K562 (cell line): ENCODE measurements around the gene GNAQ. TPM values are rescaled to one million over a fixed set of nuclear protein-coding genes. Genes with fewer than 3 reads are reported as not detected.

Experiments used
- ATF1 ChIP-seq, 2 experiments: fragments of 450-650 bp in 1 of 2; IDR thresholded peaks; 2 replicates each; pipeline ENCODE4 v1.6.1; 2016; ENCODE audit warnings: missing compliant biosample characterization in 1 of 2, missing genetic modification characterization in 1 of 2
- CBX2 ChIP-seq: fragments of 200-600 bp; sonication (generic); IDR thresholded peaks from one replicate; pipeline ENCODE4 v1.6.1; 2012; ENCODE audit warnings: mild to moderate bottlenecking, low read length, inconsistent platforms; ENCODE audit not compliant: insufficient read depth, poor library complexity, severe bottlenecking
- CBX3 ChIP-seq, 2 experiments: IDR thresholded peaks; 1 replicate in 1 of 2; 2 replicates in 1 of 2; pipeline ENCODE4 v1.6.1; 2012; ENCODE audit warnings: inconsistent platforms in 2 of 2, low read length in 2 of 2, borderline replicate concordance in 1 of 2, control low read depth in 1 of 2
- E2F3 ChIP-seq: fragments of 250-450 bp; sonication (Bioruptor Pico); IDR thresholded peaks from 2 replicates; pipeline ENCODE4 v1.4.0; 2020; ENCODE audit warnings: mild to moderate bottlenecking
- E4F1 ChIP-seq: fragments of 250-450 bp; sonication (Bioruptor Pico); IDR thresholded peaks from 2 replicates; pipeline ENCODE4 v1.5.0; 2021; ENCODE audit warnings: mild to moderate bottlenecking, borderline replicate concordance
- GATA2 ChIP-seq: sonication (generic); formaldehyde crosslinking; IDR thresholded peaks from 2 replicates; pipeline ENCODE4 v1.4.0; 2020; ENCODE audit warnings: mild to moderate bottlenecking, missing genetic modification reagents
- PHF8 ChIP-seq: fragments of 200-600 bp; sonication (generic); IDR thresholded peaks from 2 replicates; pipeline ENCODE4 v1.6.1; 2012; ENCODE audit warnings: mixed run types, mild to moderate bottlenecking, inconsistent platforms, low read length, moderate library complexity, borderline replicate concordance
- PYGO2 ChIP-seq: fragments of 450-650 bp; IDR thresholded peaks from 2 replicates; pipeline ENCODE4 v1.6.1; 2016; ENCODE audit warnings: mild to moderate bottlenecking, missing genetic modification characterization, moderate library complexity, missing compliant biosample characterization
- RERE ChIP-seq: sonication (generic); formaldehyde crosslinking; IDR thresholded peaks from 2 replicates; pipeline ENCODE4 v1.8.0; 2023; ENCODE audit warnings: missing genetic modification reagents, mild to moderate bottlenecking, borderline replicate concordance
- ZMIZ1 ChIP-seq, 2 experiments: fragments of 150-350 bp in 1 of 2; IDR thresholded peaks; 2 replicates each; pipeline ENCODE4 v1.6.1; 2012 to 2016; ENCODE audit warnings: low read depth in 2 of 2, low read length in 2 of 2, mild to moderate bottlenecking in 1 of 2, moderate library complexity in 1 of 2
- ZNF324 ChIP-seq: fragments of 250-450 bp; sonication (Bioruptor Pico); IDR thresholded peaks from 2 replicates; pipeline ENCODE4 v1.4.0; 2020; ENCODE audit warnings: mild to moderate bottlenecking
- ZNF398 ChIP-seq: fragments of 250-450 bp; sonication (Bioruptor Pico); IDR thresholded peaks from 2 replicates; pipeline ENCODE4 v1.8.0; 2021; ENCODE audit warnings: moderate library complexity, mild to moderate bottlenecking, inconsistent platforms
- ZNF57 ChIP-seq: fragments of 450-650 bp; formaldehyde crosslinking; IDR thresholded peaks from 2 replicates; pipeline ENCODE4 v1.4.0; 2020; ENCODE audit warnings: mild to moderate bottlenecking, moderate library complexity
- polyA plus RNA-seq, 8 experiments: library from polyadenylated mRNA; depleted of rRNA in 4 of 8; stranded (reverse) in 5 of 8; unstranded in 3 of 8; fragments of >200 nt; fragmentation: Nextera tagmentation in 2 of 8; fragmentation: Illumina TruSeq in 1 of 8; extraction: Ambion mirVana in 2 of 8; extraction: Trizol in 1 of 8; gene quantifications; 2 replicates each; pipeline versions ENCODE4 v1.2.1 to v1.2.3, GENCODE V29; 2011 to 2014; ENCODE audit warnings: inconsistent platforms in 1 of 8, missing spikeins in 1 of 8
- total RNA-seq, 7 experiments: library from RNA; depleted of rRNA in 6 of 7; stranded (reverse); fragments of >200 nt in 6 of 7; fragmentation: Illumina TruSeq in 2 of 7; extraction: Trizol in 2 of 7; gene quantifications; 2 replicates each; pipeline versions ENCODE4 v1.2.1 to v1.2.3, GENCODE V29; 2011 to 2021; ENCODE audit warnings: low replicate concordance in 1 of 7

Gene GNAQ
- total and polyA plus RNA-seq, 9 of the 15 experiments (the other 6 are each of a cell fraction or from before 2014, with no cell fraction given): 4.8 to 27.9 (median 17.5) TPM

GRCh38 chr9:77892955-77893514 is 138.6 kb downstream of the GNAQ start (continued):
- TF ChIP-seq E4F1 (CRISPR knock-in tag) (no peak), PYGO2 (tag) (no peak), ZNF398 (CRISPR knock-in tag) (peak; percentile 73), GATA2 (CRISPR knock-in tag) (no peak), ZNF324 (no peak), CBX2 (no peak), ZNF57 (CRISPR knock-in tag) (peak; percentile 61; the same call in 1 of the 2 replicates), RERE (CRISPR knock-in tag) (no peak), ZMIZ1 (IDR thresholded peaks at IDR 0.05; ENCODE audit: low read depth in 2 of 2, low read length in 2 of 2) (no peak), CBX3 (IDR thresholded peaks at IDR 0.05; ENCODE audit: borderline replicate concordance in 1 of 2, low read length in 2 of 2) (no peak), E2F3 (CRISPR knock-in tag) (peak; percentile 90), ATF1 (CRISPR knock-in tag; IDR thresholded peaks at IDR 0.05) (no peak), ATF1 (tag; IDR thresholded peaks at IDR 0.05) (peak; percentile 66), PHF8 (no peak)
